ENCODE data around the gene PTGFR.

DNA sequence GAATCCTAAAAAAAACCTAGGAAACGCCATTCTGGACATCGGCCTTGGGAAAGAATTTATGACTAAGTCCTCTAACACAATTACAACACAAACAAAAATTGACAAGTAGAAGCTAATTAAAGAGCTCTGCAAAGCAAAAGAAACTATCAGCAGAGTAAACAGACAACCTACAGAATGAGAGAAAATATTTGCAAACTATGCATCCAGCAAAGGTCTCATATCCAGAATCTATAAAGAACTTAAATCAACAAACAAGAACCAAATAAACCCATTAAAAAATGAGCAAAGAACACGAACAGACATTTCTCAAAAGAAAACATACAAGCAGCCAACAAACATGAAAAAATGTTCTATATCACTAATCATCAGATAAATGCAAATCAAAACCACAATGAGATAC lies 58.6 kb downstream of the PTGFR start:
- TF ChIP-seq CTCF (IDR thresholded peaks at IDR 0.05), result no peak
- no peak for TF ChIP-seq POLR2A (IDR thresholded peaks at IDR 0.05)

Measured in lower leg skin (tissue), 3 donors.